Astrocyte (in vitro differentiated cells and primary cell): Measurements from ENCODE around the gene FBXO34. TPM values are rescaled to one million over a fixed set of nuclear protein-coding genes. Genes with fewer than 3 reads are reported as not detected.

Experiments used
- DNase-seq: peaks from one replicate; pipeline ENCODE4 v3.0.0-alpha.2; 2010; ENCODE audit warnings: low read depth
- FAIRE-seq: peaks from 2 replicates; lab custom pipeline; 2011; peaks lifted over from hg19 to GRCh38; lab: Jason Lieb, UNC
- H2AFZ ChIP-seq: 2 replicates; pipeline ENCODE4 v1.6.0; 2012; ENCODE audit warnings: low read depth, low read length, inconsistent platforms
- H3K27ac ChIP-seq: 2 replicates; pipeline ENCODE4 v1.5.1; 2011; ENCODE audit warnings: low read depth, low read length, inconsistent platforms
- H3K27me3 ChIP-seq: 2 replicates; pipeline ENCODE4 v1.6.0; 2011; ENCODE audit warnings: low read length, inconsistent platforms; ENCODE audit not compliant: insufficient read depth
- H3K36me3 ChIP-seq: 2 replicates; pipeline ENCODE4 v1.5.1; 2011; ENCODE audit warnings: low read length, inconsistent platforms; ENCODE audit not compliant: insufficient read depth
- H3K4me1 ChIP-seq: 2 replicates; pipeline ENCODE4 v1.5.1; 2011; ENCODE audit warnings: low read length, inconsistent platforms; ENCODE audit not compliant: insufficient read depth
- H3K4me2 ChIP-seq: 2 replicates; pipeline ENCODE4 v1.6.0; 2012; ENCODE audit warnings: low read length, inconsistent platforms
- H3K4me3 ChIP-seq: 2 replicates; pipeline ENCODE4 v1.5.1; 2011; ENCODE audit warnings: low read depth, mild to moderate bottlenecking, low read length, inconsistent platforms; ENCODE audit not compliant: insufficient read depth
- H3K79me2 ChIP-seq: 2 replicates; pipeline ENCODE4 v1.6.0; 2012; ENCODE audit warnings: mild to moderate bottlenecking, low read length, inconsistent platforms; ENCODE audit not compliant: insufficient read depth
- H3K9ac ChIP-seq: 2 replicates; pipeline ENCODE4 v1.6.0; 2012; ENCODE audit warnings: mild to moderate bottlenecking, low read length, inconsistent platforms
- H3K9me3 ChIP-seq: 2 replicates; pipeline ENCODE4 v1.5.1; 2012; ENCODE audit warnings: low read depth, mild to moderate bottlenecking, low read length, inconsistent platforms; ENCODE audit not compliant: insufficient read depth
- H4K20me1 ChIP-seq: 2 replicates; pipeline ENCODE4 v1.6.0; 2012; ENCODE audit warnings: low read length, inconsistent platforms; ENCODE audit not compliant: insufficient read depth
- H3K27ac Mint-ChIP-seq: one replicate; pipeline ENCODE4 v1.8.0; 2021; ENCODE audit warnings: mild to moderate bottlenecking, mixed read lengths; ENCODE audit not compliant: unreplicated experiment
- H3K27me3 Mint-ChIP-seq: one replicate; pipeline ENCODE4 v1.8.0; 2021; ENCODE audit warnings: low read depth, mixed read lengths; ENCODE audit not compliant: unreplicated experiment
- H3K36me3 Mint-ChIP-seq: one replicate; pipeline ENCODE4 v1.8.0; 2021; ENCODE audit warnings: low read depth, mixed read lengths; ENCODE audit not compliant: unreplicated experiment
- H3K4me1 Mint-ChIP-seq: one replicate; pipeline ENCODE4 v1.8.0; 2021; ENCODE audit warnings: low read depth, mixed read lengths; ENCODE audit not compliant: unreplicated experiment
- H3K4me3 Mint-ChIP-seq: one replicate; pipeline ENCODE4 v1.8.0; 2021; ENCODE audit warnings: mild to moderate bottlenecking, moderate library complexity, mixed read lengths; ENCODE audit not compliant: unreplicated experiment
- H3K9me3 Mint-ChIP-seq: one replicate; pipeline ENCODE4 v1.8.0; 2021; ENCODE audit warnings: mild to moderate bottlenecking, mixed read lengths; ENCODE audit not compliant: unreplicated experiment
- EZH2 ChIP-seq: IDR thresholded peaks from 2 replicates; pipeline ENCODE4 v1.6.1; 2012; ENCODE audit warnings: mild to moderate bottlenecking, low read length, inconsistent platforms; ENCODE audit not compliant: insufficient read depth
- total RNA-seq: library from RNA; stranded (reverse); gene quantifications from 2 replicates; pipeline ENCODE4 v1.2.1, GENCODE V29; 2021
- TF ChIP-seq, protein P1 (sequence below): IDR thresholded peaks from 2 replicates; pipeline ENCODE4 v1.5.1; 2011; ENCODE audit warnings: low read depth, mild to moderate bottlenecking, inconsistent platforms, low read length, moderate library complexity; ENCODE audit not compliant: insufficient read depth

FBXO34 gene
- total RNA-seq, 1 donor from 2014 or later: 23.4 TPM

- FAIRE-seq (peak; percentile 88), DNase-seq (peak; percentile 13)
- peak overlapping the region; percentile 29 for H3K27ac Mint-ChIP-seq
- Histone ChIP-seq H3K36me3 (no peaks in the 10 kb centered on the region), H3K9ac (no peak overlapping the region), H3K4me2 (no peak overlapping the region), H4K20me1 (peaks cover 13% of the 10 kb centered on the region), H3K79me2 (peaks cover 46% of the 10 kb centered on the region), H3K27ac (no peak overlapping the region), H3K4me3 (no peak overlapping the region), H3K27me3 (no peaks in the 10 kb centered on the region), H3K4me1 (peaks cover 13% of the 10 kb centered on the region), H3K9me3 (no peaks in the 10 kb centered on the region), H2AFZ (no peak overlapping the region)
- peaks cover 18% of the 10 kb centered on the region for H3K4me1 Mint-ChIP-seq
- TF ChIP-seq, protein P1, sequence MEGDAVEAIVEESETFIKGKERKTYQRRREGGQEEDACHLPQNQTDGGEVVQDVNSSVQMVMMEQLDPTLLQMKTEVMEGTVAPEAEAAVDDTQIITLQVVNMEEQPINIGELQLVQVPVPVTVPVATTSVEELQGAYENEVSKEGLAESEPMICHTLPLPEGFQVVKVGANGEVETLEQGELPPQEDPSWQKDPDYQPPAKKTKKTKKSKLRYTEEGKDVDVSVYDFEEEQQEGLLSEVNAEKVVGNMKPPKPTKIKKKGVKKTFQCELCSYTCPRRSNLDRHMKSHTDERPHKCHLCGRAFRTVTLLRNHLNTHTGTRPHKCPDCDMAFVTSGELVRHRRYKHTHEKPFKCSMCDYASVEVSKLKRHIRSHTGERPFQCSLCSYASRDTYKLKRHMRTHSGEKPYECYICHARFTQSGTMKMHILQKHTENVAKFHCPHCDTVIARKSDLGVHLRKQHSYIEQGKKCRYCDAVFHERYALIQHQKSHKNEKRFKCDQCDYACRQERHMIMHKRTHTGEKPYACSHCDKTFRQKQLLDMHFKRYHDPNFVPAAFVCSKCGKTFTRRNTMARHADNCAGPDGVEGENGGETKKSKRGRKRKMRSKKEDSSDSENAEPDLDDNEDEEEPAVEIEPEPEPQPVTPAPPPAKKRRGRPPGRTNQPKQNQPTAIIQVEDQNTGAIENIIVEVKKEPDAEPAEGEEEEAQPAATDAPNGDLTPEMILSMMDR: no peak
- no peak for TF ChIP-seq EZH2
- no peaks in the 10 kb centered on the region for H3K36me3 Mint-ChIP-seq
- no peaks in the 10 kb centered on the region for H3K27me3 Mint-ChIP-seq
- no peak overlapping the region for H3K4me3 Mint-ChIP-seq
- H3K9me3 Mint-ChIP-seq: no peaks in the 10 kb centered on the region
These were observed 128.6 kb downstream of the FBXO34 start for GRCh38 chr14:55399852-55400251.

DNA sequence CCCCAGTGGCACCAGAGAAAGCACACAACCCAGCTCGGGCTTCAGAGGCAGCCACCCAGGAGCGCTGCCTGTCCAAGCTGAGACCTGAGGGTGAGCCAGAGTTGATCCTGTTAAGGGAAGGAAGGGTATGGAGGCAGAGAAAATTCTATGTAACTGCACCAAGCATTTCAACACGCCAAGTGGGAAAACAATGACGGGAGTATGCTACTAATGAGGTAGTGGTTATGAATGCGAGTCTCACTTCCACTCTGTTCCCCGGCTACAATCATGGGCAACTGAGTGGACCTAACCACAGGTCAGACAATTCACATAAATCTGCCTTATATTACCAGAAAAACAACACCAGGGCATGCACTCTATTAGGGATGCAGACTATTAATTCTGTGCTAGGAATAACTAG, 130.5 kb downstream of the FBXO34 start:
- Histone ChIP-seq H2AFZ (no peak overlapping the region), H3K36me3 (no peaks in the 10 kb centered on the region), H3K27ac (no peak overlapping the region), H3K9me3 (no peaks in the 10 kb centered on the region), H3K9ac (no peak overlapping the region), H3K4me3 (no peak overlapping the region), H4K20me1 (peaks cover 16% of the 10 kb centered on the region), H3K4me1 (peaks cover 13% of the 10 kb centered on the region), H3K4me2 (no peak overlapping the region), H3K27me3 (no peaks in the 10 kb centered on the region), H3K79me2 (peaks cover 60% of the 10 kb centered on the region)
- TF ChIP-seq EZH2: no peak
- TF ChIP-seq, protein P1: no peak
- Mint-ChIP-seq H3K27ac (no peak overlapping the region), H3K4me1 (peaks cover 18% of the 10 kb centered on the region), H3K9me3 (no peaks in the 10 kb centered on the region), H3K36me3 (no peaks in the 10 kb centered on the region), H3K4me3 (no peak overlapping the region), H3K27me3 (no peaks in the 10 kb centered on the region)
- DNase-seq (no peak), FAIRE-seq (no peak)

Other genes starting within 250 kb of the FBXO34 start
- 7.2 and 9.3 TPM in 2 replicates for gene WDHD1, start 244.3 kb upstream of the FBXO34 start, total RNA-seq
- gene SOCS4, start 244.2 kb upstream of the FBXO34 start, total RNA-seq: 25.2 and 30.5 TPM in 2 replicates
- 106 and 111 TPM in 2 replicates for gene MAPK1IP1L, start 219.8 kb upstream of the FBXO34 start, total RNA-seq
- 37.4 and 48.3 TPM in 2 replicates for gene LGALS3, start 142.2 kb upstream of the FBXO34 start, total RNA-seq
- gene DLGAP5, start 79.8 kb upstream of the FBXO34 start, total RNA-seq: 2.2 and 5.4 TPM in 2 replicates
- gene ATG14, start 140.4 kb downstream of the FBXO34 start, total RNA-seq: 10.0 and 11.5 TPM in 2 replicates
- not detected in 2 replicates for gene TBPL2, start 169.2 kb downstream of the FBXO34 start, total RNA-seq